GM18870 (cell line): ENCODE measurements around the gene COLEC11.
"Not testable (repeated sequence)": the region's sequence is repeated elsewhere in the genome, so short reads cannot be mapped to it uniquely, and the experiment has no call there.

ENCODE experiments used
- ATAC-seq: cut with Tn5 transposase; IDR thresholded peaks from one replicate; pipeline ENCODE4 v1.9.1; 2021; ENCODE audit warnings: moderate library complexity; ENCODE audit not compliant: unreplicated experiment

The COLEC11 gene

GRCh38 chr2:3604991-3605961, 10.4 kb downstream of the COLEC11 start:
- no peak for ATAC-seq

DNA sequence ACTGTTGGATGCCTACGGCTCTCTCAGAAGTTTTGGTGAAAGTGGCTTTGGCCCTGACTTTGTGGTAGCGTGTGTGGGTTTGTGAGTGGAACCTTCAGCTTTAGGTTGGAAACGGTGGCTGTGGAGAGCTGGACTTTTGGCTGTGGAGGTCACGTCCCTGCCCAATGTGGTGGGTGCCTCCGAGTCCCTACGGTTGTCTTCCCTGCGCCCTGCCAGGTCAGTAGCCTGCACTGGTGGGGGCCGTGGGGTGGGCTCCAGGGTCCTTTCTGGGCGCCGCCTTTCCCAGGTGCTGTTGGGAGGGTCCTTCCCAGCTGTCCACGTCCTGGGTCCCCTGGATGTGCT, 11.1 kb downstream of the COLEC11 start:
- ATAC-seq = no peak

- no peak for ATAC-seq
These were observed 11.7 kb downstream of the COLEC11 start for GRCh38 chr2:3606370-3607201.

- no peak for ATAC-seq
These were observed 13.7 kb downstream of the COLEC11 start for GRCh38 chr2:3608373-3609278.

DNA sequence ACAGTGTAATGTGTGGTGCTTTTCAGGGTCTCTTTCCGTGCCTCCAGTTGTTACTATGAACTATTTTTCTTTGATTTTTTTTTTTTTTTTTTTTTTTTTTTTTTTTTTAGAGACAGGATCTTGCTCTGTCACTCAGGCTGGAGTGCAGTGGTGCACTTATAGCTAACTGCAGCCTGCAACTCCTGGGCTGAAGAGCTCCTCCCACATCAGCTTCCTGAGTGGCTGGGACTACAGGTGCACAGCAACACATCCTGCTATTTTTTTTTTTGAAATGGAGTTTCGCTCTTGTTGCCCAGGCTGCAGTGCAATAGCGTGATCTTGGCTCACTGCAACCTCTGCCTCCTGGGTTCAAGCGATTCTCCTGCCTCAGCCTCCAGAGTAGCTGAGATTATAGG, 14.4 kb downstream of the COLEC11 start:
- not testable (repeated sequence) for ATAC-seq

GRCh38 chr2:3610415-3610814, 15.5 kb downstream of the COLEC11 start:
- ATAC-seq = no peak

DNA sequence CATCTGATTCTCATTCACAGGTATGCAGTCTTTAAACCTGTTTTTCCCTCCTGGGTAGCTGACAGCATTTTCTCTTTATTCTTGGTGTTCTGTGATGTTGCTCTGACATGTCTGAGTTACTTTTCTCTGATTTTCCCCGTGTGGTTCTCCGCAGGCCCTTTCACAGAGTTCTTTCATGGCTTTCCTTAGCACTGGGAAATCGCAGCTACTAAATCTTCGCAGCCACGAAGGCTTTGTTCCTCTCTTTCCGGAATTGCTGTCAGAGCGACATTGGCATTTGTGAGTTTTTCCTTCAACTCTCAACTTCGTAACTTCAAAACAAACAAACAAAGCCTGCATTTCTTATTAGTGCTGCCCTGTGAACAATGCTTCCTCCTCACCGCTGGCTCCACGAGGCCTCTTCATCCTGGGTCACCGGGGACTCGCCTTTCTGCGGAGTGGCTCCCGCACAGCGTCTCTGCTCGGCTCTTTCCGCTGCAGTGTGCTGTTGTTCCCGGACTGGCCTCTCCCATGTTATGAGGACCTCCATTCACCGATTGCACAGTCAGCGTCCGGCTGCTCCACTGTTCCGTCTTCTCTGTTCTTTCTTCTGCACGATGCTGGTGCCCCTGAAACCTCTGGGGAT, 16.1 kb downstream of the COLEC11 start:
- ATAC-seq = no peak

DNA sequence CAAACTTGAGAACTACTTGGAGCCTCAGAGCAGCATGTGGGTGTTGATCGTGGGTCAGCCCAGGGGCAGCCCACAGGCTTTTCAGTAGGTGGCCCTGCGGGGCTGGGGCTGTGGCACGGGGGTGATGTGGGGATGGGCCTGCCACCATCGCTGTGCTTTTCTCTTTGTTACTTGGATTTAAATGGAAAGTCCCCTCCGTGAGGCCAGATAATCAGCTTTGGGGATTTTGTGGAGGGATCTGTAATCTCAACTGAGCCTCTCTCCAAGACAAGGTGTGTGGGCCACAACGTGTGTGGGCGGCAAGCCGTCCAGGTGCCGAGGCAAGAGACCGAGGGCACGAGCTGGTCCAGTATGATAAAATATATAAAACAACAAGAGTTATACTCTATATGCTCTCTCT, 16.7 kb downstream of the COLEC11 start:
- no peak for ATAC-seq

DNA sequence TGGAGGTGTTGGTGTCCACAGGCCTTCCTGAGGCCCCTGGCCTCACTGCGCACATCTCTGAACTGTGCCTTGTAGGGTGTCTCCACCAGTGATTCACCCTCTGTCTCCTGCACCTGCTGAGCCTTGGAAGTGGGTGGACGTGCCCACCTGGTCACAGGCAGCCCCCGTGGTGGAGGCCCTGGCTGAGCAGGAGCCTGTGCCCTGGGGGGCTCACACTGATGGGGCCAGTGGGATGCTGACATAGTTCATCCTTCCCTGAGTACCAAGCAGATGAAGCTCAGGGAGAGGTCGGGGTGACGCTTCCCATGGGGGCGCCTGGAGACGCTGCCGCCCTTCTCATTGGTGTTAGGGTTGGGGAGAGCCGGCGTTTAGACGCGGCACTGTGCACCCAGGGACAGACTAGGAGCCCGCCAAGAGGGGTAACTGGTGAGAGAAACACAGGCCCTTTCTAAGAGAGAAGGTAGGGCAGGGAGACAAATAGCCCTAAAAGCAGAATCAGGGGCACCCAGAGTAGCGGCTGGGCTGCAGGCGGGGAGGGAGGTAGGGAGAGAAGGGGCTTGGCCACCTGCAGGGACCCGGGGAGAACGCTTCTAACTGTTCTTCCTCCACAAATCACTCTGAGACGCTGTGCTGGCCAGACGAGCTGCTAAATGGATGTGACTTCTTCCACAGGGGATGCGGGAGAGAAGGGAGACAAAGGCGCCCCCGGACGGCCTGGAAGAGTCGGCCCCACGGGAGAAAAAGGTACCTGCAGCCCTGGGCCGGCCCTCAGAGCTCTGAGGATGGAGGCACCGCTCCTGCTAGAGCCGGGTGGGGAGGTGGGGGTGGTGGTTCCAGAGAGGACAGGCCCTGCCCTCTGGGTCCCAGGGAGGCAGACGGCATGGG, 18.0 kb downstream of the COLEC11 start:
- no peak for ATAC-seq

DNA sequence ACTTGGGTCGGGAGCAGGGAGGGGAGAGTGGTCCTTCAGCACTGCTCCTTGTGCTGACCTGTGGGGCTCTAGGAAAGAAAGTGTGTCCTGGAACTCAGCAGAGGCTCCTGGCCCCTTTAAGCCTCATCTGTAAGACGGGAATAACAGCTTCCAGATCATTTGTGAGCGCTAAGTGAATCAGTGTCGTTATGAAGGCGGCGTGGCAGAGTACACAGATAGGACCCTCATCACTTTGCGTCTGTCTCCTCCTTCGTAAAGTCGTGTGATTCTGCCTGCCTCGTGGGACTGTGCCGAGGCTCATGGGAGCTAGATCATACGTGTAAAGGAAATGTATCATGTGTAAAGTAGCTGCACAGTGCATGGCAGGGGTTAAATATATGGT, 18.6 kb downstream of the COLEC11 start:
- no peak for ATAC-seq

DNA sequence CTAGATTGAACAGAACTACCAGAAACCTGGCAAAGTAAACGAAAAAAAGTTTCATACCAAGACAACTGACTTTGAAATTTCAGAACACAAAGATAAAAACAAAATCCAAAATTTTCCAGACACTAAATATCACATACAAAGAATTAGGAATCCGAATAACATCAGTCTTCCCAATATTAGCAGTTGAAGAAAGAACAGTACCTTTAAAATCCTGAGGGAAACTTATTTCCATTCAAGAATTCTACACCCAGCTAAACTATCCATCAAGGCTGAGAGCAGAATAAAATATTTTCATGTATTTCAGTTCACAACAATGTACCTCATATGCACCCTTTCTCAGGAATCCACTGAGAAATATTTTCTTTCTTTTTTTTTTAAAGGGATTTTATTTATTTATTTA, 19.8 kb downstream of the COLEC11 start:
- not testable (repeated sequence) for ATAC-seq

GRCh38 chr2:3615541-3616200, 20.8 kb downstream of the COLEC11 start:
- not testable (repeated sequence) for ATAC-seq

DNA sequence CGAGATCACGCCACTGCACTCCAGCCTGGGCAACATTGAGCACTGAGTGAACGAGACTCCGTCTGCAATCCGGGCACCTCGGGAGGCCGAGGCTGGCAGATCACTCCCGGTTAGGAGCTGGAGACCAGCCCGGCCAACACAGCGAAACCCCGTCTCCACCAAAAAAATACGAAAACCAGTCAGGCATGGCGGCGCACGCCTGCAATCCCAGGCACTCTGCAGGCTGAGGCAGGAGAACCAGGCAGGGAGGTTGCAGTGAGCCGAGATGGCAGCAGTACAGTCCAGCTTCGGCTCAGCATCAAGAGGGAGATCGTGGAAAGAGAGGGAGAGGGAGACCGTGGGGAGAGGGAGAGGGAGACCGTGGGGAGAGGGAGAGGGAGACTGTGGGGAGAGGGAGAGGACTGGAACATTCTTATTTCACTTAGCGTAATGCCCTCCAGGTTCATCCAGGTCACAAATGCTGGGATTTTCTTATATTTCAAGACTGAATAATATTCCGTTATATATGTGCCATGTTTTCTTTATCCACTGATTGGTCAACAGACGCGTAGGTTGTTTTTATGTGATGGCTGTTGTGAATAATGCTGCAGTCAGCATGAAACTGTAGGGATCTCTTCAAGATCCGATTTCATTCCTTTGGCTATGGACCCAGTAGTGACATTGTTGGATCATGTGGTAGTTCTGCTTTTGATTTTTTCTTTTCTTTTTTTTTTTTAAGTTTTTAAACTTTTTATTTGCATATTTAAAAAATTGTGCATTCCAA, 21.7 kb downstream of the COLEC11 start:
- ATAC-seq = not testable (repeated sequence)

DNA sequence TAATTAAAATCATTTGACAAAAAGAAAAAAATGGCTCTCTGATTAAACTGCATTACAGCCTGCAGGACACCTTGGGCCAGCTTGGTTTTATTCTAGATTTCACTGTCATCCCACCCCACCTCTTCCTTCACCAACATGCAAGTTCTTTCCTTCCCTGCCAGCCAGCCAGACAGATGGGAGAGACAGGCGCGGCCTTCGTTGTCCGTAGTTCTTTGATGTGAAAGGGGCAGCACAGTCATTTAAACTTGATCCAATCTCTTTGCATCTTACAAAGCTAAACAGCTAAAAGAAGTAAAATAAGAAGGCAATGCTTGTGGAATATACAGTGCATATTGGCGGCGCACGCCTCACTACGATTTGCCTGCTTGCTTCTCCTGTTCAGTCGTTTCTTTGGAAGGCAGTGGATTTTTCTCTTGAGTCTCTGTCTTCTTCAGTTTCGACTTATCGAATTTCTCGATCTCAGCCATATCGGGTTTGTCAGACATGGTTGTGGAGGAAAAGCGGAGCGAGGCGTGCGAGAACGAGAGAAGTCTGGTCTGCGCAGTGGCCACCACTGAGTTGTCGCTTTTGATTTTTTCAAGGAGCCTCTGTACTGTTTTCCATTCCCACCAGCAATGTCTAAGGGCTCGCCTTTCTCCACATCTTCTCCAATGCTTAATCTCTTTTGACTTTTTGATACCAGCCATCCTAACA, 22.4 kb downstream of the COLEC11 start:
- ATAC-seq = no peak

GRCh38 chr2:3618367-3618766, 23.5 kb downstream of the COLEC11 start:
- no peak for ATAC-seq

DNA sequence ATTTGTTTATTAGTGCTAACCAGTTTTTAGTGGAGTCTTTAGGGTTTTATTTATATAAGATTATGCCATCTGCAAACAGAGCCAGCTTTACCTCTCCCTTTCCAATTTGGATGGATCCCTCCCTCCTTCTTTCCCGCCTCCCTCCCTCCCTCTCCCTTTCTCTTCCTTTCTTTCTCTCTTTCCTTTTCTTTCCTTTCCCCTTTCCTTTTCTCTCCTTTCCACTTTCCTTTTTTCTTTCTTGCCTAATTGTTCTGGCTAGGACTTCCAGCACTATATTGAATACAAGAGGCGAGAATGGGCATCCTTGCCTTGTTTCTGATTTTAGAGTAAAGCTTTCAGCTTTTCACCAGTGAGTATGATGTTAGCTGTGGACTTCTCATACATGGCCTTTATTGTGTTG, 24.1 kb downstream of the COLEC11 start:
- ATAC-seq = no peak

DNA sequence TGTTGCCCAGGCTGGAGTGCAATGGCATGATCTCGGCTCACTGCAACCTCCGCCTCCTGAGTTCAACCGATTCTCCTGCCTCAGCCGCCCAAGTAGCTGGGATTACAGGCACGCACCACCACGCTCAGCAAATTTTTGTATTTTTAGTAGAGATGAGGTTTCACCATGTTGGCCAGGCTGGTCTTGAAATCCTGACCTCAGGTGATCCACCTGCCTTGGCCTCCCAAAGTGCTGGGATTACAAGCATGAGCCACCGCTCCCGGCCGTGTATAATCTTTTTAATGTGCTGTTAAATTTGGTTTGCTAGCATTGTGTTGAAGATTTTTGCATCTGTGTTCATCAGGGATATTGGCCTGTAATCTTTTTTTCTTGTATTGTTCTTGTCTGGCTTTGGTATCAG, 24.7 kb downstream of the COLEC11 start:
- not testable (repeated sequence) for ATAC-seq

DNA sequence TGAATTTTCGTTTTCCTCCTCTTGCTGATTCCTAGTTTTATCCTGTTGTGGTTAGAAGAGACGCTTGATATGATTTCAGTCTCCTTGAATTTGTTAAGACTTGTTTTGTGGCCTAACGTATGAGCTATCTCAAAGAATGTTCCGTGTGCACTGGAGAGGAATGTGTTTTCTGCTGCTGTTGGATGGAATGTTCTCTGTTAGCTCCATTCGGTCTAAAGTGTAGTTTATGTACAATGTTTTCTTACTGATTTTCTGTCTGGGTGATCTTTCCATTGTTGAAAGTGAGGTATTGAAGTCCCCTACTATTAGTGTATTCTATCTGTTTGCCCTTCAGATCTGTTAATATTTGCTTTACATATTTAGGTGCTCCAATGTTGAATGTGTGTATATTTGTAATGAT, 25.9 kb downstream of the COLEC11 start:
- no peak for ATAC-seq
